ENCODE results near the gene MPP1. TPM values are rescaled to one million over a fixed set of nuclear protein-coding genes. Genes with fewer than 3 reads are reported as not detected.

Gene MPP1
- total and polyA plus RNA-seq, 2 of the 8 experiments (the other 6 are each of a cell fraction or from before 2014, with no cell fraction given) = 7.6 to 13.4 TPM

DNA sequence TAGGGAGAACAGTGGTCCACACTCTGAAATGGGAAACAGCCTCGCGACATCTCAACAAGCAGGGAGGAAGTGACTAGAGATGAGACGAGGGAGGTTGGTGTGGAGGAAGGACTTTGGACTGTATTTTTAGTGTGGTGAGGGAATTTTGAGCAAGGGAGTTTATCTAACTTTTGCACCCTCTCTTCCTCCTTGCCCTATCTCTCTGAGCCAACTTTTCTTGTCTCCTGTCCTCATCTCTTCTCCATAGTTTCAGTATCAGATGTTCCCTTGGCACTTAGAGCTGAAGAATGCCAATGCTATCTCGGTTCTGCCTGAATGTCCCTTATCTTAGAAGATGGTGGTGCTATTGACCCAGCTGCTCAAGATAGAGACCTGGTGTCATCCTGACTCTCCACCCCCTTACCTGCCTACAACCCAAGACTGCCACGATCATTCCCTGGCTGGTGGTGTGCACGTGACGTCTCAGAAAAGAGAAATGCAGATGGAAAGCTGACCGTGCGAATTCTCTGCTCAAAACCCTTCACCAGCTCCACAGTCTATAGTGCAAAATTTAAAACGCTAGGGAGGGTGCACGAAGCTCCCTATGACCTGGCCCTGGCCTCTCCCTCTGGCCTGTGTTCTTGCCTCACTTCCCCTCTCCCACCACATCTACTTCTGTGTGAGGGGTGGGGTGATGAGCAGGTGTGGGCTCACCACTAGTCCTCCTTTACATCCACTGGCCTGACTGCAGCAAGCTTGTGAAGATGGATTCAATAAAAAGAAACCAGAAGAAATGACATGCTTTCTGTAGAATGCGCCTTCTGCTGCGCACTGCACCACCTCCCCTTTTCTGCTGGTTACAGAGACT is 20.9 kb downstream of the MPP1 start:
- H2BK20ac ChIP-seq (ENCODE audit: low read length) = no peak overlapping the region
- no peaks in the 10 kb centered on the region for H3K27me3 ChIP-seq (replicated peaks in 1 of 4; ENCODE audit: control insufficient read depth in 3 of 4, extremely low read depth in 1 of 4, insufficient read depth in 3 of 4, low read length in 3 of 4)
- no peak overlapping the region for H2AFZ ChIP-seq (ENCODE audit: low read length)
- H4K91ac ChIP-seq (replicated peaks; ENCODE audit: insufficient read length, low read length) = no peak overlapping the region
- no peak overlapping the region for H2BK5ac ChIP-seq (ENCODE audit: low read depth, low read length)
- H4K8ac ChIP-seq (ENCODE audit: extremely low read depth, insufficient read depth, low read length) = no peak overlapping the region
- no peak overlapping the region for H3K18ac ChIP-seq (ENCODE audit: extremely low read depth, low read length)
- H3K9ac ChIP-seq (replicated peaks in 1 of 4; ENCODE audit: extremely low read depth in 1 of 4, low read depth in 3 of 4, low read length in 3 of 4) = no peak overlapping the region
- no peak overlapping the region for H3K56ac ChIP-seq (replicated peaks; ENCODE audit: insufficient read length, low read depth, low read length)
- DNase-seq (ENCODE audit: low read depth in 1 of 2, low spot score in 2 of 2) (no peak), FAIRE-seq (no peak)
- H3K14ac ChIP-seq (ENCODE audit: insufficient read length) = no peak overlapping the region
- ChIA-PET CTCF (ENCODE audit: partially characterized antibody) (interaction anchor here (0.5 to 1.0 kb wide), 2 partner anchors 8 to 32 kb away, joined by 3 read pairs; no protein-coding TSS in a partner anchor), POLR2A (ENCODE audit: partially characterized antibody) (interaction anchor here (0.7 to 1.4 kb wide), 4 partner anchors 9 to 21 kb away, joined by 3 to 4 read pairs (median 3); partner anchors contain the start of gene MPP1)
- WGBS, 2 experiments (ENCODE audit: extremely low coverage in 1 of 2, insufficient coverage in 1 of 2, insufficient read length in 1 of 2, insufficient replicate concordance in 2 of 2, low coverage in 1 of 2, low lambda C conversion rate in 2 of 2, missing lambda C conversion rate in 1 of 2) = 90% methylated on average over 3 of the region's 13 CpGs; no CpG with 5 or more reads in 1 of the 2 experiments
- no peak overlapping the region for H2BK15ac ChIP-seq (ENCODE audit: low read length)
- H3K79me2 ChIP-seq (ENCODE audit: control insufficient read depth in 1 of 2, insufficient read depth in 2 of 2, low read length in 2 of 2) = no peaks in the 10 kb centered on the region
- no peaks in the 10 kb centered on the region for H3K9me3 ChIP-seq (ENCODE audit: insufficient read depth in 2 of 2, low read depth in 1 of 2, low read length in 1 of 2)
- H3K36me3 ChIP-seq (ENCODE audit: control insufficient read depth in 2 of 4, insufficient read depth in 4 of 4, low read length in 3 of 4) = no peaks in the 10 kb centered on the region; a peak in 1 of 8 replicates
- H4K5ac ChIP-seq (ENCODE audit: insufficient read length, low read depth, low read length) = no peak overlapping the region
- no peak overlapping the region for H3K4ac ChIP-seq (replicated peaks; ENCODE audit: insufficient read length, low read depth, low read length)
- H2BK12ac ChIP-seq (ENCODE audit: low read depth, low read length) = no peak overlapping the region
- no peaks in the 10 kb centered on the region for H3K79me1 ChIP-seq (ENCODE audit: low read depth, low read length)
- H3K4me1 ChIP-seq (replicated peaks in 1 of 4; ENCODE audit: control insufficient read depth in 3 of 4, insufficient read depth in 4 of 4, low read length in 3 of 4) = no peaks in the 10 kb centered on the region; a peak in 1 of 7 replicates
- no peak overlapping the region for H3K23ac ChIP-seq (ENCODE audit: insufficient read length)
- H3K23me2 ChIP-seq (ENCODE audit: low read depth, low read length) = no peaks in the 10 kb centered on the region
- H2AK5ac ChIP-seq (ENCODE audit: low read depth, low read length) = no peak overlapping the region
- no peak overlapping the region for H3K27ac ChIP-seq (ENCODE audit: low read depth, low read length)
- no peak overlapping the region for H3K4me2 ChIP-seq (ENCODE audit: insufficient read depth in 1 of 2, low read depth in 2 of 2, low read length in 2 of 2)
- no peaks in the 10 kb centered on the region for H4K20me1 ChIP-seq (replicated peaks in 1 of 2; ENCODE audit: control insufficient read depth in 1 of 2, insufficient read depth in 2 of 2, low read length in 2 of 2)
- no peak overlapping the region for H3K4me3 ChIP-seq (ENCODE audit: extremely low read depth in 1 of 4, insufficient read depth in 2 of 4, low read depth in 3 of 4, low read length in 4 of 4)
- H2BK120ac ChIP-seq (replicated peaks; ENCODE audit: low read depth, low read length) = no peak overlapping the region
- TF ChIP-seq KDM1A (IDR thresholded peaks at IDR 0.05; ENCODE audit: borderline replicate concordance, low read length) (no peak), JUN (IDR thresholded peaks at IDR 0.05; ENCODE audit: low read depth, low read length) (no peak), SUZ12 (IDR thresholded peaks at IDR 0.05; ENCODE audit: low read length) (no peak), TEAD4 (IDR thresholded peaks at IDR 0.05; ENCODE audit: low read depth, low read length) (no peak), JUND (IDR thresholded peaks at IDR 0.05; ENCODE audit: low read length) (no peak), SP1 (IDR thresholded peaks at IDR 0.05; ENCODE audit: low read depth, low read length) (no peak), TAF1 (IDR thresholded peaks at IDR 0.05; ENCODE audit: low read depth, low read length) (no peak), BCL11A (IDR thresholded peaks at IDR 0.05; ENCODE audit: low read depth in 2 of 2, low read length in 2 of 2) (no peak), RXRA (IDR thresholded peaks at IDR 0.05; ENCODE audit: insufficient read depth, low read depth, low read length) (no peak), RAD21 (IDR thresholded peaks at IDR 0.05 in 1 of 2, conservative IDR thresholded peaks at IDR 0.05 in 1 of 2; ENCODE audit: low read depth in 2 of 2, low read length in 2 of 2) (no peak)
- TF ChIP-seq, protein P1, sequence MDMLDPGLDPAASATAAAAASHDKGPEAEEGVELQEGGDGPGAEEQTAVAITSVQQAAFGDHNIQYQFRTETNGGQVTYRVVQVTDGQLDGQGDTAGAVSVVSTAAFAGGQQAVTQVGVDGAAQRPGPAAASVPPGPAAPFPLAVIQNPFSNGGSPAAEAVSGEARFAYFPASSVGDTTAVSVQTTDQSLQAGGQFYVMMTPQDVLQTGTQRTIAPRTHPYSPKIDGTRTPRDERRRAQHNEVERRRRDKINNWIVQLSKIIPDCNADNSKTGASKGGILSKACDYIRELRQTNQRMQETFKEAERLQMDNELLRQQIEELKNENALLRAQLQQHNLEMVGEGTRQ (IDR thresholded peaks at IDR 0.05; ENCODE audit: low read length) = no peak

Data from H1 (cell line).